ENCODE results near the gene ASPM. TPM values are rescaled to one million over a fixed set of nuclear protein-coding genes. Genes with fewer than 3 reads are reported as not detected.

Gene ASPM
- total RNA-seq, 2 donors from 2014 or later, result 31.7 to 35.1 TPM

- no peaks in the 10 kb centered on the region for H3K27me3 ChIP-seq (ENCODE audit: control insufficient read depth, insufficient read depth, low read length, poor library complexity, severe bottlenecking)
- H3K27ac Mint-ChIP-seq, result no peak overlapping the region
- H3K4me3 Mint-ChIP-seq, result no peak overlapping the region
- H3K4me1 ChIP-seq (ENCODE audit: control insufficient read depth, insufficient read depth, low read length), result no peaks in the 10 kb centered on the region
- no peak overlapping the region for H3K27ac ChIP-seq (ENCODE audit: low read depth, low read length)
- peaks cover 40% of the 10 kb centered on the region for H3K36me3 Mint-ChIP-seq (ENCODE audit: low read depth)
- H3K27me3 Mint-ChIP-seq (ENCODE audit: insufficient read depth), result no peaks in the 10 kb centered on the region
- no peaks in the 10 kb centered on the region for H3K9me3 Mint-ChIP-seq
- no peak for TF ChIP-seq CTCF (conservative IDR thresholded peaks at IDR 0.05)
- no peak overlapping the region for H3K4me3 ChIP-seq (ENCODE audit: low read length)
- no peaks in the 10 kb centered on the region for H3K4me1 Mint-ChIP-seq
- no peak for DNase-seq
- H3K36me3 ChIP-seq (ENCODE audit: control insufficient read depth, insufficient read depth, low read length), result peaks cover 87% of the 10 kb centered on the region
- 100% methylated on average over 2 of the region's 2 CpGs; no CpG with 5 or more reads in 1 of the 2 experiments for WGBS, 2 experiments (ENCODE audit: insufficient coverage in 1 of 2, insufficient read length in 1 of 2)
- no peak overlapping the region for H3K9ac ChIP-seq (ENCODE audit: extremely low read depth, low read length, poor library complexity, severe bottlenecking)
- H3K9me3 ChIP-seq (ENCODE audit: control insufficient read depth, low read length), result no peaks in the 10 kb centered on the region
Observed at GRCh38 chr1:197127246-197127912, 19.1 kb downstream of the ASPM start.

DNA sequence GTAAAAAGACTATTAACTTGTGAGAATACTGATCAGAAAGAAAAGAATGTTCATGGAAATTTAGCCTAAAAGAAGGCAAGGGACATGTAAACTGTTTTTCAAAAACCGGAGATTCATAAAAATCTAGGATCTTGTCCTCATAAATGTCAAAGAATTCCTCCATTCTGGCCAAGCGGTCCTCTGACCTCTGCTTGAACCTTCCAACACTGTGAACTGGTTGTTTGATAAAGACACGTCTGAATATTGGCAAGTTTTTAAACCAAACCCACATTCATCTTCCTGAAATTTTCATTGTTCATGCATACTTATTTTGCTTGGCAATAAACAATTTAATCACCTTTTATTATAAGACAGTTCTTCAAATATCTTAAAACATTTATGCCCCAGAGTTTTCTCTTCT, 19.8 kb downstream of the ASPM start:
- Histone ChIP-seq H3K9me3 (ENCODE audit: control insufficient read depth, low read length) (no peaks in the 10 kb centered on the region), H3K27ac (ENCODE audit: low read depth, low read length) (no peak overlapping the region), H3K36me3 (ENCODE audit: control insufficient read depth, insufficient read depth, low read length) (peaks cover 87% of the 10 kb centered on the region), H3K4me1 (ENCODE audit: control insufficient read depth, insufficient read depth, low read length) (no peaks in the 10 kb centered on the region), H3K9ac (ENCODE audit: extremely low read depth, low read length, poor library complexity, severe bottlenecking) (no peak overlapping the region), H3K27me3 (ENCODE audit: control insufficient read depth, insufficient read depth, low read length, poor library complexity, severe bottlenecking) (no peaks in the 10 kb centered on the region), H3K4me3 (ENCODE audit: low read length) (no peak overlapping the region)
- DNase-seq, result no peak
- Mint-ChIP-seq H3K4me1 (no peaks in the 10 kb centered on the region), H3K4me3 (no peak overlapping the region), H3K36me3 (ENCODE audit: low read depth) (peaks cover 43% of the 10 kb centered on the region), H3K27me3 (ENCODE audit: insufficient read depth) (no peaks in the 10 kb centered on the region), H3K9me3 (no peaks in the 10 kb centered on the region), H3K27ac (no peak overlapping the region)
- 92 to 96% methylated on average over 3 of the region's 3 CpGs for WGBS, 2 experiments (ENCODE audit: insufficient coverage in 1 of 2, insufficient read length in 1 of 2)
- no peak for TF ChIP-seq CTCF (conservative IDR thresholded peaks at IDR 0.05)

GRCh38 chr1:197124376-197124775, 22.1 kb downstream of the ASPM start:
- DNase-seq, result no peak
- Histone ChIP-seq H3K27ac (ENCODE audit: low read depth, low read length) (no peak overlapping the region), H3K4me3 (ENCODE audit: low read length) (no peak overlapping the region), H3K9me3 (ENCODE audit: control insufficient read depth, low read length) (no peaks in the 10 kb centered on the region), H3K4me1 (ENCODE audit: control insufficient read depth, insufficient read depth, low read length) (no peaks in the 10 kb centered on the region), H3K9ac (ENCODE audit: extremely low read depth, low read length, poor library complexity, severe bottlenecking) (no peak overlapping the region), H3K36me3 (ENCODE audit: control insufficient read depth, insufficient read depth, low read length) (peaks cover 69% of the 10 kb centered on the region), H3K27me3 (ENCODE audit: control insufficient read depth, insufficient read depth, low read length, poor library complexity, severe bottlenecking) (no peaks in the 10 kb centered on the region)
- 100% methylated on average over 1 of the region's 1 CpG; no CpG with 5 or more reads in 1 of the 2 experiments for WGBS, 2 experiments (ENCODE audit: insufficient coverage in 1 of 2, insufficient read length in 1 of 2)
- no peak for TF ChIP-seq CTCF (conservative IDR thresholded peaks at IDR 0.05)
- Mint-ChIP-seq H3K4me3 (no peak overlapping the region), H3K9me3 (no peaks in the 10 kb centered on the region), H3K27ac (no peak overlapping the region), H3K27me3 (ENCODE audit: insufficient read depth) (no peaks in the 10 kb centered on the region), H3K4me1 (no peaks in the 10 kb centered on the region), H3K36me3 (ENCODE audit: low read depth) (peaks cover 42% of the 10 kb centered on the region)

Data from endodermal cell (in vitro differentiated cells).